A549 (cell line): Measurements from ENCODE around the gene GAB1. TPM values are rescaled to one million over a fixed set of nuclear protein-coding genes. Genes with fewer than 3 reads are reported as not detected.

Source experiments
- ATAC-seq, 2 experiments: fragments of 200-7000 bp in 1 of 2; fragments of >200 bp in 1 of 2; cut with Nextera tagmentation in 1 of 2; cut with Tn5 transposase in 1 of 2; 3 replicates each; pipeline versions ENCODE4 v1.8.0 to v1.9.1; 2018 to 2020; ENCODE audit warnings: mild to moderate bottlenecking in 1 of 2, moderate library complexity in 1 of 2
- CTCF ChIA-PET: fragments of 300-600 bp; sonication (Branson Sonifier 250); formaldehyde crosslinking; extraction: SDS; loops from one replicate; lab custom pipeline; 2021; ENCODE audit warnings: antibody characterized with exemption, inconsistent platforms; lab: Yijun Ruan, JAX
- POLR2A ChIA-PET: fragments of 350-600 bp; formaldehyde crosslinking; extraction: SDS; loops from one replicate; lab custom pipeline; 2021; ENCODE audit warnings: antibody characterized with exemption, inconsistent platforms; lab: Yijun Ruan, JAX
- DNase-seq, 2 experiments: peaks; one replicate each; pipeline versions ENCODE4 v3.0.0 to v3.0.0-alpha.2; 2011 to 2016; ENCODE audit warnings: low read depth in 1 of 2, low spot score in 1 of 2
- FAIRE-seq: peaks from 2 replicates; lab custom pipeline; 2011; peaks lifted over from hg19 to GRCh38; lab: Jason Lieb, UNC
- H3K27ac ChIP-seq, 2 experiments: fragments of >200 bp; sonication (Bioruptor Twin); formaldehyde crosslinking; 3 replicates each; pipeline ENCODE4 v1.5.1; 2016 to 2017
- H3K4me1 ChIP-seq: fragments of >200 bp; sonication (Bioruptor Twin); formaldehyde crosslinking; 3 replicates; pipeline ENCODE4 v1.6.1; 2016
- H3K4me2 ChIP-seq: fragments of >200 bp; sonication (Bioruptor Twin); formaldehyde crosslinking; 3 replicates; pipeline ENCODE4 v1.6.1; 2016
- H3K4me3 ChIP-seq: fragments of >200 bp; sonication (Bioruptor Twin); formaldehyde crosslinking; 3 replicates; pipeline ENCODE4 v1.5.1; 2016
- H3K9me3 ChIP-seq: fragments of >200 bp; sonication (Bioruptor Twin); formaldehyde crosslinking; 3 replicates; pipeline ENCODE4 v1.6.1; 2016
- BHLHE40 ChIP-seq: IDR thresholded peaks from 2 replicates; pipeline ENCODE4 v1.6.1; 2012; ENCODE audit warnings: low read depth, low read length, inconsistent platforms
- E2F6 ChIP-seq: IDR thresholded peaks from 2 replicates; pipeline ENCODE4 v1.6.1; 2012; ENCODE audit warnings: low read depth, borderline replicate concordance
- EHF ChIP-seq: fragments of 250-450 bp; sonication (Bioruptor Pico); IDR thresholded peaks from 2 replicates; pipeline ENCODE4 v1.5.0; 2020; ENCODE audit warnings: mild to moderate bottlenecking
- EHMT2 ChIP-seq: fragments of 200-600 bp; sonication (generic); IDR thresholded peaks from 2 replicates; pipeline ENCODE4 v1.6.1; 2016; ENCODE audit warnings: antibody characterized with exemption, low read depth, mild to moderate bottlenecking, moderate library complexity
- EP300 ChIP-seq, 2 experiments: fragments of >200 bp; sonication (Bioruptor Twin); formaldehyde crosslinking; IDR thresholded peaks; 2 replicates in 1 of 2; 3 replicates in 1 of 2; pipeline ENCODE4 v1.6.1; 2016 to 2017
- ESRRA ChIP-seq: fragments of 150-350 bp; IDR thresholded peaks from 2 replicates; pipeline ENCODE4 v1.6.1; 2014; ENCODE audit warnings: mild to moderate bottlenecking, low read length, borderline replicate concordance
- FOSL2 ChIP-seq, 2 experiments: fragments of 450-650 bp in 1 of 2; fragments of >200 bp in 1 of 2; sonication (Bioruptor Twin) in 1 of 2; formaldehyde crosslinking; IDR thresholded peaks; 2 replicates each; pipeline versions ENCODE4 v1.5.0 to v1.6.1; 2016 to 2020; ENCODE audit warnings: mild to moderate bottlenecking in 1 of 2, moderate library complexity in 1 of 2
- FOXS1 ChIP-seq: fragments of 250-450 bp; sonication (Bioruptor Pico); IDR thresholded peaks from 2 replicates; pipeline ENCODE4 v1.5.0; 2020; ENCODE audit warnings: mild to moderate bottlenecking, moderate library complexity
- GATA3 ChIP-seq: IDR thresholded peaks from 2 replicates; pipeline ENCODE4 v1.6.1; 2012; ENCODE audit warnings: borderline replicate concordance
- HDAC2 ChIP-seq: fragments of 200-600 bp; sonication (generic); IDR thresholded peaks from 2 replicates; pipeline ENCODE4 v1.6.1; 2016
- HEYL ChIP-seq: fragments of 250-450 bp; sonication (Bioruptor Pico); IDR thresholded peaks from 2 replicates; pipeline ENCODE4 v1.8.0; 2021; ENCODE audit warnings: mild to moderate bottlenecking, moderate library complexity
- HOXB13 ChIP-seq: fragments of 250-450 bp; sonication (Bioruptor Pico); IDR thresholded peaks from 2 replicates; pipeline ENCODE4 v1.5.0; 2020; ENCODE audit warnings: low read depth, mild to moderate bottlenecking, moderate library complexity
- JUN ChIP-seq, 2 experiments: fragments of >200 bp; sonication (Bioruptor Twin); formaldehyde crosslinking; IDR thresholded peaks; 2 replicates in 1 of 2; 3 replicates in 1 of 2; pipeline ENCODE4 v1.6.1; 2016 to 2017
- JUNB ChIP-seq: fragments of >200 bp; sonication (Bioruptor Twin); formaldehyde crosslinking; IDR thresholded peaks from 2 replicates; pipeline ENCODE4 v1.6.1; 2016
- KDM5A ChIP-seq: fragments of 200-600 bp; sonication (generic); IDR thresholded peaks from 2 replicates; pipeline ENCODE4 v1.6.1; 2016; ENCODE audit warnings: antibody characterized with exemption, mild to moderate bottlenecking
- MAFK ChIP-seq: fragments of 450-650 bp; IDR thresholded peaks from 2 replicates; pipeline ENCODE4 v1.6.1; 2014; ENCODE audit not compliant: partially characterized antibody
- MYC ChIP-seq: IDR thresholded peaks from 2 replicates; pipeline ENCODE4 v1.6.1; 2012; ENCODE audit warnings: mild to moderate bottlenecking, inconsistent platforms, low read length, improper control_type of control experiment, borderline replicate concordance
- NPAS2 ChIP-seq: fragments of 250-450 bp; sonication (Bioruptor Pico); IDR thresholded peaks from 2 replicates; pipeline ENCODE4 v1.8.0; 2022; ENCODE audit warnings: mild to moderate bottlenecking, moderate library complexity, borderline replicate concordance
- NR3C1 ChIP-seq: fragments of >200 bp; sonication (Bioruptor Twin); formaldehyde crosslinking; IDR thresholded peaks from 3 replicates; pipeline ENCODE4 v1.6.1; 2017
- PBX3 ChIP-seq: IDR thresholded peaks from 2 replicates; pipeline ENCODE4 v1.6.1; 2012
- POLR2A ChIP-seq: IDR thresholded peaks from 2 replicates; pipeline ENCODE4 v1.6.1; 2012; ENCODE audit warnings: mild to moderate bottlenecking, low read length
- POLR2AphosphoS2 ChIP-seq: conservative IDR thresholded peaks from 2 replicates; pipeline ENCODE4 v1.6.1; 2012; ENCODE audit warnings: low read length, improper control_type of control experiment, inconsistent platforms
- RAD21 ChIP-seq, 2 experiments: fragments of >200 bp in 1 of 2; sonication (Bioruptor Twin) in 1 of 2; formaldehyde crosslinking in 1 of 2; IDR thresholded peaks in 1 of 2; conservative IDR thresholded peaks in 1 of 2; 2 replicates in 1 of 2; 3 replicates in 1 of 2; pipeline ENCODE4 v1.6.1; 2012 to 2018; ENCODE audit warnings: inconsistent platforms in 1 of 2
- RARB ChIP-seq: fragments of 250-450 bp; sonication (Bioruptor Pico); IDR thresholded peaks from 2 replicates; pipeline ENCODE4 v1.8.0; 2021; ENCODE audit warnings: mild to moderate bottlenecking, moderate library complexity
- REST ChIP-seq: fragments of 200-600 bp; sonication (generic); IDR thresholded peaks from 2 replicates; pipeline ENCODE4 v1.6.1; 2016; ENCODE audit warnings: antibody characterized with exemption, mild to moderate bottlenecking, moderate library complexity
- SMC3 ChIP-seq: fragments of >200 bp; sonication (Bioruptor Twin); formaldehyde crosslinking; IDR thresholded peaks from 3 replicates; pipeline ENCODE4 v1.6.1; 2018; ENCODE audit warnings: inconsistent platforms
- TFCP2L1 ChIP-seq: fragments of 250-450 bp; sonication (Bioruptor Pico); IDR thresholded peaks from 2 replicates; pipeline ENCODE4 v1.5.0; 2021; ENCODE audit warnings: mild to moderate bottlenecking
- TP53 ChIP-seq: fragments of 250-450 bp; sonication (Bioruptor Pico); IDR thresholded peaks from 2 replicates; pipeline ENCODE4 v1.5.0; 2021; ENCODE audit warnings: mild to moderate bottlenecking, moderate library complexity
- USF2 ChIP-seq: fragments of 450-650 bp; IDR thresholded peaks from 2 replicates; pipeline ENCODE4 v1.6.1; 2014; ENCODE audit warnings: antibody characterized with exemption
- ZFP36 ChIP-seq: fragments of 450-650 bp; IDR thresholded peaks from 2 replicates; pipeline ENCODE4 v1.6.1; 2014; ENCODE audit warnings: borderline replicate concordance; ENCODE audit not compliant: partially characterized antibody
- ZSCAN20 ChIP-seq: fragments of 250-450 bp; sonication (Bioruptor Pico); IDR thresholded peaks from 2 replicates; pipeline ENCODE4 v1.8.0; 2022; ENCODE audit warnings: mild to moderate bottlenecking, moderate library complexity
- WGBS: methylation state at CpG from one replicate; pipeline ENCODE4 v1.1.6; 2017; ENCODE audit errors: missing lambda C conversion rate; 5-methylcytosine and 5-hydroxymethylcytosine counted together
- polyA plus RNA-seq, 4 experiments: library from polyadenylated mRNA; depleted of rRNA in 3 of 4; stranded (reverse); fragments of >200 nt; fragmentation: RNase III in 1 of 4; extraction: RNeasy Plus Mini Kit Qiagen cat#74134 plus additional on column Dnase treatment in 1 of 4; gene quantifications; 2 replicates in 3 of 4; 3 replicates in 1 of 4; pipeline ENCODE4 v1.2.3, GENCODE V29; 2011 to 2017

GAB1 gene
- polyA plus RNA-seq, 2 of the 4 experiments (the other 2 are of a cell fraction) = 2.3 to 3.6 TPM

- no peak for TF ChIP-seq ZSCAN20 (CRISPR knock-in tag)
- TF ChIP-seq BHLHE40 = no peak
- TF ChIP-seq E2F6 = no peak
- no peak for TF ChIP-seq JUN (IDR thresholded peaks at IDR 0.05)
- no peak for TF ChIP-seq POLR2A
- TF ChIP-seq PBX3 = no peak
- no peak for TF ChIP-seq USF2
These were observed 83.6 kb downstream of the GAB1 start (continued) for GRCh38 chr4:143420227-143420626.

GRCh38 chr4:143421609-143422008, 84.9 kb downstream of the GAB1 start:
- WGBS = 58% methylated on average over 1 of the region's 1 CpG
- POLR2A ChIA-PET = no interaction called here
- Histone ChIP-seq H3K27ac (no peak overlapping the region), H3K9me3 (no peaks in the 10 kb centered on the region), H3K4me1 (no peaks in the 10 kb centered on the region), H3K4me3 (no peak overlapping the region), H3K4me2 (no peak overlapping the region)
- FAIRE-seq (no peak), ATAC-seq (no peak), DNase-seq (no peak)
- no peak for TF ChIP-seq SMC3
- no peak for TF ChIP-seq NR3C1
- TF ChIP-seq TFCP2L1 (CRISPR knock-in tag) = no peak
- no peak for TF ChIP-seq ESRRA
- TF ChIP-seq HEYL (CRISPR knock-in tag) = no peak
- no peak for TF ChIP-seq HOXB13 (CRISPR knock-in tag)
- TF ChIP-seq RAD21 (conservative IDR thresholded peaks at IDR 0.05 in 1 of 2, IDR thresholded peaks at IDR 0.05 in 1 of 2) = no peak
- TF ChIP-seq RARB (CRISPR knock-in tag) = no peak
- TF ChIP-seq GATA3 = no peak
- CTCF ChIA-PET = no interaction called here

GRCh38 chr4:143424276-143424675, 87.6 kb downstream of the GAB1 start:
- TF ChIP-seq REST = no peak
- no peak for TF ChIP-seq JUN (IDR thresholded peaks at IDR 0.05)
- TF ChIP-seq BHLHE40 = no peak
- TF ChIP-seq FOXS1 (CRISPR knock-in tag) = no peak
- no peak for TF ChIP-seq EP300 (IDR thresholded peaks at IDR 0.05)
- no peak for TF ChIP-seq MYC
- TF ChIP-seq TP53 = no peak
- no peak for TF ChIP-seq EHMT2
- no peak for TF ChIP-seq FOSL2 (IDR thresholded peaks at IDR 0.05)
- no peak for TF ChIP-seq FOSL2 (CRISPR knock-in tag; IDR thresholded peaks at IDR 0.05)
- TF ChIP-seq MAFK = no peak
- TF ChIP-seq JUNB = no peak
- no peak for TF ChIP-seq TFCP2L1 (CRISPR knock-in tag)
- no peak for TF ChIP-seq HDAC2
- TF ChIP-seq PBX3 = no peak
- TF ChIP-seq ESRRA = no peak
- no peak for TF ChIP-seq POLR2AphosphoS2
- TF ChIP-seq KDM5A = no peak
- TF ChIP-seq EHF (CRISPR knock-in tag) = no peak
- TF ChIP-seq NPAS2 (CRISPR knock-in tag) = no peak
- no peak for TF ChIP-seq ZFP36
- TF ChIP-seq, all 56 proteins: peak for 0
- DNase-seq = no peak
- Histone ChIP-seq H3K4me3 (no peak overlapping the region), H3K9me3 (no peaks in the 10 kb centered on the region), H3K4me2 (no peak overlapping the region), H3K27ac (no peak overlapping the region), H3K4me1 (no peaks in the 10 kb centered on the region)
- POLR2A ChIA-PET = no interaction called here
- no peak for ATAC-seq
- CTCF ChIA-PET = no interaction called here
- FAIRE-seq = no peak
